CD4-positive, alpha-beta T cell treated with Interleukin-15 for 1 hour (primary cell): Measurements from ENCODE around the gene SLC37A1.

Experiments
- DNase-seq: peaks from one replicate; pipeline ENCODE4 v3.0.0-alpha.2; 2020

The SLC37A1 gene

GRCh38 chr21:42564561-42564971 is 50.9 kb downstream of the SLC37A1 start:
- DNase-seq = no peak

- no peak for DNase-seq
These were observed 51.7 kb downstream of the SLC37A1 start for GRCh38 chr21:42565206-42565810.

GRCh38 chr21:42565886-42566523 is 52.4 kb downstream of the SLC37A1 start:
- no peak for DNase-seq

GRCh38 chr21:42566524-42567213 is 53.0 kb downstream of the SLC37A1 start:
- DNase-seq = no peak

- no peak for DNase-seq
These were observed 53.5 kb downstream of the SLC37A1 start for GRCh38 chr21:42567214-42567555.

- DNase-seq = no peak
These were observed 54.2 kb downstream of the SLC37A1 start for GRCh38 chr21:42567861-42568260.

GRCh38 chr21:42568376-42568775 is 54.7 kb downstream of the SLC37A1 start:
- DNase-seq = no peak

- no peak for DNase-seq
These were observed 55.4 kb downstream of the SLC37A1 start for GRCh38 chr21:42568866-42569731.

GRCh38 chr21:42569732-42570301 is 56.2 kb downstream of the SLC37A1 start:
- no peak for DNase-seq

GRCh38 chr21:42570362-42570761 is 56.7 kb downstream of the SLC37A1 start:
- no peak for DNase-seq

GRCh38 chr21:42570841-42571387 is 57.3 kb downstream of the SLC37A1 start:
- DNase-seq = no peak

GRCh38 chr21:42571391-42572150 is 57.9 kb downstream of the SLC37A1 start:
- DNase-seq = no peak

GRCh38 chr21:42572906-42573495 is 59.3 kb downstream of the SLC37A1 start:
- no peak for DNase-seq

- DNase-seq = no peak
These were observed 60.8 kb downstream of the SLC37A1 start for GRCh38 chr21:42574234-42575027.

GRCh38 chr21:42575111-42575510 is 61.5 kb downstream of the SLC37A1 start:
- no peak for DNase-seq

GRCh38 chr21:42576639-42577038 is 63.0 kb downstream of the SLC37A1 start:
- DNase-seq = no peak

- no peak for DNase-seq
These were observed 64.4 kb downstream of the SLC37A1 start for GRCh38 chr21:42578034-42578433.

GRCh38 chr21:42578761-42579415 is 65.2 kb downstream of the SLC37A1 start:
- no peak for DNase-seq

- DNase-seq = no peak
These were observed 65.9 kb downstream of the SLC37A1 start for GRCh38 chr21:42579456-42580075.
